ENCODE measurements around the gene ARHGAP26.

The ARHGAP26 gene

GRCh38 chr5:143235423-143235822 lies 465.2 kb downstream of the ARHGAP26 start:
- Histone ChIP-seq H3K4me1 (ENCODE audit: control insufficient read depth in 1 of 2, insufficient read depth in 1 of 2, low read depth in 1 of 2, low read length in 1 of 2) (peaks cover 0 to 3% of the 10 kb centered on the region in 2 experiments), H3K9me3 (no peaks in the 10 kb centered on the region), H3K4me3 (ENCODE audit: low read depth in 1 of 2, low read length in 1 of 2) (no peak overlapping the region), H3K27me3 (no peaks in the 10 kb centered on the region), H3K36me3 (no peaks in the 10 kb centered on the region), H3K27ac (no peak overlapping the region)
- TF ChIP-seq, protein P1, sequence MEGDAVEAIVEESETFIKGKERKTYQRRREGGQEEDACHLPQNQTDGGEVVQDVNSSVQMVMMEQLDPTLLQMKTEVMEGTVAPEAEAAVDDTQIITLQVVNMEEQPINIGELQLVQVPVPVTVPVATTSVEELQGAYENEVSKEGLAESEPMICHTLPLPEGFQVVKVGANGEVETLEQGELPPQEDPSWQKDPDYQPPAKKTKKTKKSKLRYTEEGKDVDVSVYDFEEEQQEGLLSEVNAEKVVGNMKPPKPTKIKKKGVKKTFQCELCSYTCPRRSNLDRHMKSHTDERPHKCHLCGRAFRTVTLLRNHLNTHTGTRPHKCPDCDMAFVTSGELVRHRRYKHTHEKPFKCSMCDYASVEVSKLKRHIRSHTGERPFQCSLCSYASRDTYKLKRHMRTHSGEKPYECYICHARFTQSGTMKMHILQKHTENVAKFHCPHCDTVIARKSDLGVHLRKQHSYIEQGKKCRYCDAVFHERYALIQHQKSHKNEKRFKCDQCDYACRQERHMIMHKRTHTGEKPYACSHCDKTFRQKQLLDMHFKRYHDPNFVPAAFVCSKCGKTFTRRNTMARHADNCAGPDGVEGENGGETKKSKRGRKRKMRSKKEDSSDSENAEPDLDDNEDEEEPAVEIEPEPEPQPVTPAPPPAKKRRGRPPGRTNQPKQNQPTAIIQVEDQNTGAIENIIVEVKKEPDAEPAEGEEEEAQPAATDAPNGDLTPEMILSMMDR (IDR thresholded peaks at IDR 0.05): no peak

DNA sequence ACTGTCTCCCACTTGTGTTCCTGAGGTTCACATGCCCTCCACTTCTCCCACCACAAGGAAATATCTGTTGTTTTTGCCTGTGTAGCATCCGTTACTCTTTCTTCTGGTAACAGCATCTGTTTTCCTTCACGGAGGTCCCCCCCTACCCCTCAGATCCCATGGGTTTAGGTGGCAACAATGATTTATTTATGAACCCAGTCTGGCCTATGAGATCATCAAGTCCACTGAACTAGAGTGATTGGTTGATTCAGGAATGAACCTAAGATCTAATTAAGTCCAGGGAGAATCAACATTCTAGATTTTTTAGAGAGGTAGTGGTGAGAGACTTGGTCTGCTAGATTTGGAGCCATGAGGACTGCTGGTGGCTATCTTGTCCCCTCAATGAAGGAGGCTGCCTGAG lies 466.5 kb downstream of the ARHGAP26 start:
- Histone ChIP-seq H3K9me3 (no peaks in the 10 kb centered on the region), H3K4me1 (ENCODE audit: control insufficient read depth in 1 of 2, insufficient read depth in 1 of 2, low read depth in 1 of 2, low read length in 1 of 2) (no peaks in the 10 kb centered on the region), H3K27me3 (no peaks in the 10 kb centered on the region), H3K27ac (no peak overlapping the region), H3K36me3 (no peaks in the 10 kb centered on the region), H3K4me3 (ENCODE audit: low read depth in 1 of 2, low read length in 1 of 2) (no peak overlapping the region)
- TF ChIP-seq, protein P1 (IDR thresholded peaks at IDR 0.05): no peak

DNA sequence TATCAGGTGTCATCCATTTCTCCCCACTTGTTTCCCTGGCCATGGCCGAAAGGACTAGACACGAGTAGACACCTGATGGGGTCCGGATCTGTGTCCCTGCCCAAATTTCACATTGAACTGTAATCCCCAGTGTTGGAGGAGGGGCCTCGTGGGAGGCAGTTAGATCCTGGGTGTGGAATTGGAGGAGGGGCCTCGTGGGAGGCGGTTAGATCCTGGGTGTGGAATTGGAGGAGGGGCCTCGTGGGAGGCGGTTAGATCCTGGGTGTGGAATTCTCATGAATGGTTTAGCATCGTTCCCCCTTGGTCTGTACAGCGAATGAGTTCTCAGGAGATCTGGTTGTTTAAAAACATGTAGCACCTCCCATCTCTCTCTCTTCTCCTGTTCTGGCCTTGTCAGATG lies 467.5 kb downstream of the ARHGAP26 start:
- H3K27me3 ChIP-seq: no peaks in the 10 kb centered on the region
- TF ChIP-seq, protein P1 (IDR thresholded peaks at IDR 0.05): no peak
- no peak overlapping the region for H3K4me3 ChIP-seq (ENCODE audit: low read depth in 1 of 2, low read length in 1 of 2)
- no peaks in the 10 kb centered on the region for H3K9me3 ChIP-seq
- H3K4me1 ChIP-seq (ENCODE audit: control insufficient read depth in 1 of 2, insufficient read depth in 1 of 2, low read depth in 1 of 2, low read length in 1 of 2): no peaks in the 10 kb centered on the region
- no peaks in the 10 kb centered on the region for H3K36me3 ChIP-seq
- H3K27ac ChIP-seq: no peak overlapping the region

GRCh38 chr5:143238620-143239019 lies 468.4 kb downstream of the ARHGAP26 start:
- Histone ChIP-seq H3K36me3 (no peaks in the 10 kb centered on the region), H3K4me1 (ENCODE audit: control insufficient read depth in 1 of 2, insufficient read depth in 1 of 2, low read depth in 1 of 2, low read length in 1 of 2) (no peaks in the 10 kb centered on the region), H3K4me3 (ENCODE audit: low read depth in 1 of 2, low read length in 1 of 2) (no peak overlapping the region), H3K9me3 (no peaks in the 10 kb centered on the region), H3K27ac (no peak overlapping the region), H3K27me3 (no peaks in the 10 kb centered on the region)
- TF ChIP-seq, protein P1 (IDR thresholded peaks at IDR 0.05): no peak

DNA sequence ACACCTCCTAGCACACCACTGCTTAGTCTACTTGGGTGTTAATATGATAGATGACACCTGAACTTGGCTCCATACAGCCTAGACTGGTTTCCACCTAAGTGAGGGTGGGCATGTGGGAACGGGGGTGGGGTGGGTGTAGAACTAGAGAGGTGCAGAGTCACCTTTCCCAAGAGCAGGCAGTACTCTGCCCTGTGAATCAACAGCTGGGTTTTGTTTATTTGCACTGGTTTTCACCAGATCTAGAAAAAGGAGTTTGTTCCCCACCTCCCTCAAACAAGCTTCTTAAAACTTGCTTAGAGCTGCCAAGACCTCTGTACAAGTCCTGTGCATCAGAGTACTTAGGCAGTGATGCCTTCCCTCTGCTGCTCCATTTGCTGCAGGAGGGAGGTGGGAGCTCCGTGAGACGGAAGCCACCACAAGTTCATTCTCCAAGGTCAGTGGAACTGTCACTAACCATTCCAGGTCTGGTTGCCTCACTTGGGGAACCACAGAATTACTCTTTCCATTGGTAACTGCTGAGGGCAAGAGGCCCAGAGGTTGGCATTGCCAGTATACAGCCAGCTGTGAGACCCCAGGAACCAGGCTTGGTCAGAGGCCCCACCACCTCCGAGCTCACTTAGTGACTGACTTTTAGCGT lies 469.8 kb downstream of the ARHGAP26 start:
- H3K9me3 ChIP-seq: no peaks in the 10 kb centered on the region
- no peaks in the 10 kb centered on the region for H3K27me3 ChIP-seq
- H3K4me3 ChIP-seq (ENCODE audit: low read depth in 1 of 2, low read length in 1 of 2): no peak overlapping the region
- TF ChIP-seq, protein P1 (IDR thresholded peaks at IDR 0.05): no peak
- no peaks in the 10 kb centered on the region for H3K36me3 ChIP-seq
- no peak overlapping the region for H3K27ac ChIP-seq
- H3K4me1 ChIP-seq (ENCODE audit: control insufficient read depth in 1 of 2, insufficient read depth in 1 of 2, low read depth in 1 of 2, low read length in 1 of 2): no peaks in the 10 kb centered on the region

Measured in neutrophil (primary cell).